GM21367 (cell line): ENCODE measurements around the gene TNPO2.
"Not testable (repeated sequence)": the region's sequence is repeated elsewhere in the genome, so short reads cannot be mapped to it uniquely, and the experiment has no call there.

ENCODE experiments used
- ATAC-seq: cut with Tn5 transposase; IDR thresholded peaks from one replicate; pipeline ENCODE4 v1.9.1; 2021; ENCODE audit not compliant: unreplicated experiment

TNPO2 gene

DNA sequence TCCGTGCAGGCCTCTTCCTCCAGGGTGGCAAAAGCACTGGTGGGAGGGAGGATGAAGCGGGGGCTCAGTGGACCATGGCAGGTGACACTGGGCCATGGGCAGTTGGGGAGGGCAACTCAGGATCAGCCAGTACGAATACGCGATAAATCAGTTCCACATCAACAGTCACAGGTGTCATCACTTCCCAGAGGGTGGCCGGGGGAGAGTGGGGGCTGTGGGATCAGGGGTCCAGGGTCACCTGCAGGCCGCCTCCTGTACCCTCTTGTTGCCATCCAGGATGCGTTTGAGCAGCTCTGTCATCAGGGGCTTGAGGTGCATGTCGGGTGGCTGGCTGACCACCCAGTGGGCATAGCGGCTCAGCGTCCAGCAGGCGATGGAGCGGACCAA lies 17.4 kb downstream of the TNPO2 start:
- no peak for ATAC-seq

DNA sequence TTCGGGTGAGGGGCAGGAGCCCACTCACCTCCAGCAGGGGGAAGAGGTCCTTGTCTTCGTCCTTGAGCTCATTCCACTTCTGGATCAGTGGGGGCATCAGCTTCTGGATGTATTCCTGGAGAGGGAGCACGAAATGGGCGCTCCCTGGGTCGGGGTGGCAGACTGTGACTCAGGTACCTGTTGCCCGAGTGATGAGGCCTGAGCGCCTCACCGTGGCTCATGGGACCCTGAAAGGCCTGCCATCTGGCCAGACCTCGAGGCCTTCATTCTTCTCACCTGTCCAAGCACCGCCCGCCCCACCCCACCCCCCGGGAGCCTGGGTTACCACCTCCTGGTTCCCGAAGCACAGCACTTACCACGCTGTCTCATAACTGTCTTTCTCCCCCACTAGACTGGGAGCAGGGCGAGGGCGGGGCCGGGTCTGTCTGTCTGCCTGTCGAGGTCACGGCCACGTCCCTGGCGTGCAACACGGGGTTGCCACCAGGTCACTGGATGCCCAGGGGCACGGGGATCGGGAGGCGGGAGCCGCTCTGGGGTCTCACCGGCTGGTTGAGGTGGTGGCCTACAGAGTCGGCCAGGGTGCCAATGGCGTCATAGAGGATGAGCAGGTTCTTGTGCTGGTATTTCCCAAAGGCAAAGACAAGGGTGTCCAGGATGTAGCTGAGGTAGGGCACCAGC lies 17.9 kb downstream of the TNPO2 start:
- ATAC-seq, result no peak

DNA sequence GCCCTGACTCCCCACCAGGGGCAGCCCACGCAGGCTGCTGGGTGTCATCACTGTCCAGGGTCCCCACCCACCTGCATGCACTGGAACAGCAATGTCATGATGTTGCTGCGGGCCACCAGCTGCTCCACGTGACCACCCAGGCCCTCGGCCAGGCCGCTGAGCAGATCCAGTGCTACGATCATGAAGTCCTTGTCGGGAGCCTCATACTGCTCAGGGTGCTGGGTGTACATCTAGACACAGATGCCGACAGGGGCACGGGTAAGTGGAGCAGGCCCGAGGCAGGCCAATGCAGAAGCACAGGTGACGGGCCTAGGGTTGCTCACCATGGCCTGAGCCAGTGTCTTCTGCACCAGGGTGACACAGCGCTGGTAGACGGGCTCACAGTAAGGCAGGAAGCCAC lies 18.6 kb downstream of the TNPO2 start:
- ATAC-seq, result no peak

DNA sequence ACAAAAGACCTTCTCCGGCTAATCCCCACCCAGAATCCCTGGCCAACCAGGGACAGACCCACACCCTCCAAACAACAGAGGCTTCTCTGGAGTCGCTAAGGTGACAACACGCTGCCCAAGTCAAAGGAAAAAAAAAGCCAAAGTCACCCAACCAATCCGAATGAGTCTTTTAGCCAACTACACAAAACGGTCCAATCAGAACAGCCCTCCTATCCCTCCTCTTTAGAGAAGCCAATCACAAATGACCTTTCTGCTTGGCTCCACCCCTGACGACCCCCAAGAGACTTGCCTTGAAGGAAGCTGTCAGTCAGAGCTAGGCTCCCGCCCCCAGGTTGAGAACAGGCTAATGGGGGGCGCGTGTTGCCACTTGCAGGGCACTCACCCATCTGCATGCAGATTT lies 20.7 kb downstream of the TNPO2 start:
- no peak for ATAC-seq

DNA sequence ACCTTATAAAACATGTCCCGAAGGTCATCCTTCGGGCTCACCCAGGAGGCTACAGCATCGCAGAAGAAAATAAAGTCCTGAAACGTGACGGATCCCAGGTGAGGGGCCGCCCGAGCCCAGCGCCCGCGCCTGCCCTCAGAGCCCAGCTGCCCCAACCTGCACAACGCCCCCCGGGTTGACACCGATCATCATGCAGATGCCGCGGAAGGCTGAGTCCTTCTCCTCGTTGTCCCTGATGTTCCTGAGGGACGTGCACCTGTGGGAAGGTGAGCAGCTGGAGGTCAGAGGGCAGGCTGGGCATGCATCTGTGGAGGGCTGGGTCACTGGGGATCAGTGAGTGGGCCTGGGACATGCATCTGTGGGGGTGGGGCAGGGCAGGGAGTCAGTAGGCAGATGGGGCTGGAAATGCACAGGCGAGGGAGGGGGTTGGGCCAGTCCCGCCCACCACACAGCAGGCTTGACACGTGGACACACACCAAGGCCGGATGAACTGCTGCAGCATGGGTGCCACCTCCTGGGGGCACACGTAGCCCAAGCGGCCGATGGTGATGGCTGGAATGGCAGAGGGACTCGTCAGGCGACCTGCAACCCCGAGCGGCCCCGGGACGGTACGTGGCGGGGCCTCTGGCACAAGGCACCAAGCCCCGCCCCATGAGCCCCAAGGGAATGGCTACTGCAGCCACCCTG lies 22.0 kb downstream of the TNPO2 start:
- no peak for ATAC-seq

DNA sequence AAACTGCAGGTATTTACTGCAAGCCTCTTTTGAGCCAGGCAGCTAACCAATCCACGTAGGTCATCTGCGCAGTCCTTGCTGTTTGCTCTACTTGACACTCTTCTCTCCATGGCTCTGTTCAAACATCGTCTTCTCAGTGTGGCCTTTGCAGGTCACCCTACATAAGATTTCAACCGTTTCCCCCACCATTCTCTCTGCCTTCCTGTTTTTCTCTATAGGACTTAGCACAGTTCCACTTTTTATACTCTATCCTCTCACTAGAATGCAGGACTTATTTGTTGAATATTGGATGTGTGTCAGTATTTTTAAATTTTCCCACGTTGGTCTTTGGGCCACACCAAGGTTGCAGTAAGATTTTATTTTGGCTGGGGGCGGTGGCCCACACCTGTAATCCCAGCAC lies 25.6 kb downstream of the TNPO2 start:
- ATAC-seq, result no peak

DNA sequence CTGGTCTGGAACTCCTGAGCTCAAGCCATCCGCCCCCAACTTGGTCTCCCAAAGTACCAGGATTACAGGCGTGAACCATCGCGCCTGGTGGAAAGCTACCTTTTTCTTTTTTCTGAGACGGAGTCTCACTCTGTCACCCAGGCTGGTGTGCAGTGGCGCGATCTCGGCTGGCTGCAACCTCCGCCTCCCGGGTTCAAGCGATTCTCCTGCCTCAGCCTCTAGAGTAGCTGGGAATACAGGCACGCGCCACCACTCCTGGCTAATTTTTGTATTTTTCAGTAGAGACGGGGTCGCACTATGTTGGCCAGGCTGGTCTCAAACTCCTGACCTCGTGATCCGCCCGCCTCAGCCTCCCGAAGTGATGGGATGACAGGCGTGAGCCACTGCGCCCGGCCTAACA lies 26.3 kb downstream of the TNPO2 start:
- not testable (repeated sequence) for ATAC-seq

DNA sequence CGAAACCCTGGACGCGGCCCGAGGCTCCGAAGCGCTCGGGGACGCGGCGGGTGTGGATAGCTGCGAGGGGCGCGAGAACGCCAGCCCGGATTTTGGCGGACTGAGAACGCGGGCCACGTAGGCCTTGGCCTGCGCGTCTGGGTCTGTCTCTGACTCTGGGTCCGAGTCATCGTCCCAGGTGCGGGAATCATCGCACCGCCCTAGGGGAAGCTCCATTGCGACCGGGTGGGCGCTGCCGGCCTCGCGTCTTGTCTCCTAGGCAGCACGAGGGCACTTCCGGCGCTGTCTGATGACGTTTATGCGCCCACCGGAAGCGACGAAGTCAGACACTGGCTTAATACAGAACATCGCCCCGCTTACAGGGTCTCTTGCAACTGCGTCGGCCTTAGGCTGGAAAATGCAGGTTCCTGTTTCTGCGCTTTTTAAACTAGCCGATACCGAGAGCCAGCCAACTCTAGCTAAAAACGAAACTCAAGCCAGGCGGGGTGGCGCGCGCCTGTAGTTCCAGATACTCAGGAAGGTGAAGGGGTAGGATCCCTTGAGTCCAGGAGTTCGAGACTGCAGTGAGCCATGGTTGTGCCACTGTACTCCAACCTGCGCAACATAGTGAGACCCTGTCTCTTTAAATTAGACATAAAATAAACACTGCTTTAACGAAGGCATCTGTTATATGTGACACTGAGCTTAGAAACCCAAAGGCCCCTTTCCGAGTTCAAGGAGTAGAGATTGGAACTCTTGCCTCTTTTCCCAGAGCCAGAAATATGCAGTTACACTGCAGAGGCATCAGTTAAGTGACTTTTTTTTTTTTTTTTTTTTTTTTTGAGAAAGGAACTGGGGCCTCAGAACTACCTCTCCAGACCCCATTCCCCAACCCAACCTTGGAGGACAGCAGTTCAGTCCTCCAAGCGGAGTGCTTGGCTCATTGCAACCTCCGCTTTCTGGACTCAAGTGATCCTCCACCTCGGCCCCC lies 27.1 kb downstream of the TNPO2 start, which contains the start of gene FBXW9:
Gene FBXW9, minus strand, starts transcription at position 266 of the 970 bp plus-strand sequence. Its CDS starts 50 bp downstream, at position 216.
- peak; percentile 55 for ATAC-seq

DNA sequence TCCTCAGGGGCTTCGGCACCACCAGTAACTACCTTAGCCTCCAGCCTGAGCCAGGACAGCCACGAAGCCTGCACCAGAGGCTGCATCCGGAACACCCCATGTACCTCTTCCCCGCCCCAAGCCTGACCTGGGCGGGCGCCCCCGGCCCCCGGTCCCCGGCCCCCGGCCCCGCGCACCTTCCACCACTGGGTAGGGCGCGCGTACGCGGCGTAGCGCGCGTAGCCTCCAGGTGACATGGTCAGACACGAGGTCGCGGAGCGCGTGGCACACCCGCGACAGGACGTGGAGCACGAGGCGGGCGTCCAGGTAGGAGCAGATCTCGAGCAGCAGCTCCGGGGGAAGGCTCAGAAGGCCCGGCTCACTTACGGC lies 27.8 kb downstream of the TNPO2 start:
- no peak for ATAC-seq

DNA sequence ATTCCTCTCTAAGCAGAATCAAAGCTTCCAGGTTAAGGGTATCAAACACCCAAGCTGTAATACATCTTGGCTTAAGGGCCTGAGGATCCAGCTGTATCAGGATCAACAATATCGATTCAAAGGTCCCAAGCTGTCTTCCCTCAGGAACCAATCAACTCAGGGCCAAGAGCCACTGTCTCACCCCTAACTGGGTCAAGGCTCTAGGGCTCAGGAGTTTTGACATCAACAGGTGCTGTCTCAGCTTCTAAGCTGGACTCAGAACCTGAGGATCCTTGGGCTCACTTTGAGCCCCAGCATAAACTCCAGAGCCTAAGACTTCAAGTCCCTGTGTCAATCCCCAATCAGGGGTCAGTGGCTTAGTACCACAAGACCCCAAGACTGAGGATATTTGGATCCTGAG lies 28.2 kb downstream of the TNPO2 start:
- ATAC-seq, result no peak

DNA sequence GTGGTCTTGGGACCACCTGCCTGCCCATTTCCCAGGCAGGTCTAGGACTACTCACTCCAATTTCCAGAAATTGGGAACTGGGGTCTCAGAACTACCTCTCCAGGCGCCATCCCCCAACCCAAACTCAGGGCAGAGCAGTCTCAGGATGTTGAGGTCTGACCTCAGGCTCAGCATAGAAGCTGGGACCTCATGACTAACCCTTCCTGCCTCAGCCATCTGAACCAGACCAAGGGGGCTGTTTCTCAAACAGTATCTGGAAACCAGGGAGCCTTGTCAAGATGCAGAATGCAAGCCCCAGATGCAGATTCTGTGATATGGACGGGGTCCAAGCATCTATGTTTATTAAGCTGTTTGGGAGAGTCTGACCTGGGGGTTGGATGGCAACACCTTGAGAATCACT lies 28.6 kb downstream of the TNPO2 start:
- ATAC-seq, result no peak

DNA sequence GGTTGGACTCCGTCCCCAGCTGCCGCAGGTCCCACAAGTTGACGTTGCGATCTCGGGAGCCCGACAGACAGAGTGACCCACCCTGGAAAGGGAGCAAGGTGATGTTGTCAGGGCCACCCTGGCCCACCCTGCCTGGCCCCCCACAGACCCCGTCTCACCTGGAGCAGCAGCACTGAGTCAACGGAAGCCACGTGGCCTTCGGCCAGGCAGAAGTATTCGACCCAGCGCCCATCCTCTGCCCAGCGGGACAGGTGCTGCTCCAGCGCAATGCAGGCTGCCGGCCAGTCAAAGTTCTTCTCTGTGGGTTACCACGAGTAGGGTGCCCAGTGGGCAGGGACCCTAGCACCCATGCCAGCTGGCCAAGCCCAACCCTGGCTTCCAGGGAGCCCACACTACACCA lies 29.1 kb downstream of the TNPO2 start:
- ATAC-seq, result no peak

DNA sequence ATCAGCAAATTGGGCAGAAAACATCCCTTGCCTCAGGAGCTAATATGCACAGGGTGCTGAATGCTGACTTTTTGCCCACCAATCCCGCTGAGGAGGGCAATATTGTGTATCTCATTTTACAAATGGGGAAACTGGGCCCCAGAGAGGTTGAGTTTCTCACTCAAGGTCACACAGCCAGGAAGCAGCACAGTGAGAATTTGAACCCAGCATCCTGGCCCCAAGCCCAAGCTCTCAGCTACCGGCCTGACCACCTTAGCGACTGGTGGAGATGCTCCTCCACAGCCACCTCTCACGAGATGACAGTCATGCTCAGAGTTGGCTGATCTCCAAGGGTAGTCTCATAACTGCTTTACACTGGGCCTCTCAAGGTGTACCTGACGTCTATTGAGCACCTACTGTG lies 30.8 kb downstream of the TNPO2 start:
- no peak for ATAC-seq

DNA sequence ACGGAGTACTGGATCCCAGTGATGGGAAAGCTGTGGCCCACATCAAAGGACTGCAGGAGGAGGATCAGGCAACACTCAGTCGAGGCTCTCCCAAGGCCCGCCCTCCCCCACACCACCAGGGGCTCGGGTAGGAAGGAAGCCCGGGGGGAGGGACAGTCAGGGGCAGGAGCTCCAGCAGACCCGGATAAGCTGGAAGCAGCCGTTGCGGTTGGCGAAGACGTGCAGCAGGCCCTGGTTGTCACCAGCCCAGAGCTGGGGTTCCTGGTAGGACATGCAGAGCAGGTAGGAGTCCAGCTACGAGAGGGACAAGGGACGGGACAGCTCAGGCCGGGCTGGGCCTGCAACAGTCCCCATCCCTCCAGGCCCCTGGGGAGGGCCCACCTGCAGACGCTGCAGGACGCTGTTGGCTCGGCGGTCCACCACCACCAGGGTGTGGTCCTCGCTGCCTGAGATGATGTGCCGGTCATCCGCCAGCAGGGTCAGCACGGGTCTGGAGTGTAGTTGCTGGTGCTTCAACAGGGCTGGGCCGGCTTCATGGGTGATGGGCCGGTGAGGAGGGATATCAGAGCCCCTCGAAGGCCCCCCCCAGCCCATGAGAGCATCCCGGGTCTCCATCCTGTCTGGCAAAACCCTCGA lies 34.0 kb downstream of the TNPO2 start:
- no peak for ATAC-seq

DNA sequence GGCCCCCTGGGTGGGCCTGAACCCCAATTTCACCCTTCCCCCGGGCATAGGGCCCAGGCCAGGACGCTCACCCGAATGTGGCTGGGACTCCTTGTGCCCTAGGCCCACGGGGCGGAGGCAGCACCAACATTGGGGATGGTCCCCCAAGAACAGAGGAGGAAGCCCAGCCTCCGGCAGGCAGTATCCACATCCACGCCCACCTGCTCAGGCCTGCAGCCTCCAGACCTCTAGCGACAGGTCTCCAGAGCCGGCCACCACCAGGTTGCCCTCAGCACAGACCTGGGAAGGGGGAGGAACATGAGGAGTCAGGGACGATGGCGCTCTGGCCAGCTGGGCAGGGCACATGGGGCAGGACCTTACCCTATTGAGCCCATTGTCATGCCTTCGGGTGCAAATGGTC lies 34.7 kb downstream of the TNPO2 start:
- ATAC-seq, result no peak

DNA sequence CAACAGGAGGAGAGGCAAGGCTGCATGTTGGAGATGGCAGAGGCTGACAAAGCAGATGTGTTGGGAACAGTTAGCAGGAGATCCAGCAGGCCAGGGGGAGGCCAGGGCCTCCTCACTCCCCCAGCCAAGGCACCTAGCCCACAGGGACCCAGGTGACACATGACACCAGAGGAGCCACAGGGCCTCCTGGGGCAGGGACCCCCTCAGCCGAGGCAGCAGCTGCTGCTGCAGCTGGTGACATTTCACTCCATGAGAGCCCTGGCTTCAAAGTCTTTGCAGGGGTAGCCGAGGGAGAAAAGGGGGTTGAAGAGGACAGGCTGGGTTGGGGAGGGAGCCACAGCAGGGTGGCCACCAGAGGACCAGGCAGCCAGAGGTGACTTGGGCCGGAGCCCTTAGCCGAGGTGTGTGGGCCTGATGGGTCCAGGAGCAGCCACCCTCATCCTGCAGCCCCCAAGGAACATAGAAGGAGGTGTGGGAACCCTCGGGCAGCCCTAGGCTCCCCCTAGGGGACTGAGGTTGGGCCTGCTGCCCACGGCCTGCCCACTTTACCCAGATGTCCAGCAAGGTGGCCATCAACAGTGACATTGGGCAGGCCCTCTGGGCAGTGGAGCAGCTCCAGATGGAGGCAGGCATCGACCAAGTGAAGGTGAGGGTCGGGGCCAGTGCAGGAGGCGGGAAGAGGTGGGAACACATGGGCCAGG lies 36.1 kb downstream of the TNPO2 start, which contains the start of gene GNG14:
Gene GNG14, plus strand, starts transcription at position 503 of the 701 bp plus-strand sequence. Its CDS starts 51 bp downstream, at position 554.
- no peak for ATAC-seq

DNA sequence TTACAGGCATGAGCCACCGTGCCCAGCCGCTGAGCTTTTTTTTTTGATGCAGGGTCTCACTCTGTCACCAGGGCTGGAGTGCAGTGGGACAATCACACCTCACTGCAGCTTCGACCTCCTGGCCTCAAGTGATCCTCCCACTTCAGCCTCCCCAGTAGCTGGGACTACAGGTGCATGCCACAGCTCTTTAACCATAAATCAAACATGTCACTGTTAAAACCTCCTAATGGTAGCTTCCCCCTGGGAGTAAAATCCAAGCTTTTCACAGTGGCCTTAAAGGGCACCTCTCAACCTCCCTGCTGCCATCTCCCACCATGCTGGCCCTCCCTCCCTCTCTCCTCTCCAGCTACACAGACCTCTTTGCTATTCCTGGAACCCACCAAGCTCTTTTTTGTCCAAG lies 37.9 kb downstream of the TNPO2 start:
- ATAC-seq, result no peak

DNA sequence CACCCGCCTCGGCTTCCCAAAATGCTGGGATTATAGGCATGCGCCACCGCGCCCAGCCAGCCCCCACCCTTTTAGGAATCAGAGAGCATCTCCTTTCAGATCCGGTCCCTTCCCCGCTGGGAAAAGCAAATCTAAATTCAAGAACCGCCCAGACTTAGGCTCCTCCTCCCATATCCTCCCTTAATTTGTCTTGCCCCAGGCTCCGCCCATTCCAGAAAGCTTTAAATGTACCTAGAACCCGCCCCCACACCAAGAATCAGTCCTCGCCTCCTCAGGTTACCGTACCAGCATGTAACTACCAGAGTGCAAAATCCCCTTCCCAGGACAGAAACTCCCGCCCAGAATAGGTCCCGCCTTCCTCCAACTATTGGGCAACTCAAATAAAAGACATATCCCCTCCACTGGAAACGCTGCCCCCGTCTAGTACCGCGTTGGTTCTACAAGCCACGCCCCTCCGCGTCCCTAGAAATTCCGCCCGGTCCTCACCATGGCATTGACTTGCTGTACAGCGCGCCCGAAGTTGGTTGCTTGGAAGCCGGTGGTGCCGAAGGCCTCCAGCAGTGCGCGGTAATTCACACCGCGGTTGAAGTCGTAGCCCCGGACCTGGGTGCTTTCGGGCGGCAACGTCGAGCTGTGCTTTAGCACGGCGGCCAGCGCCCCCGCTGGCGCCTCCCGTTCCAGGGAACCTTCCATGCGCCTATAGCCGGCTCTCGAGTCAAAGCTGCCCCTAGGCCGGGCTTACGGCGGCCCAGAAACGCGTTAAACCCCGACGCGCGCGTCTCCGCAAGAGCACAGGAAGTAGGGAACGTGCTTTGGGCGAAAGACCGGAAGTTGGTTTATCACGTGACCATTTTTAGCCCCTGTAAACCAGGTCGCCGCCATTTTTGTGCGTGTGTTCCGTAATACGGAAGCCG lies 42.4 kb downstream of the TNPO2 start, which contains the start of gene DHPS:
Gene DHPS, minus strand, starts transcription at position 807 of the 914 bp plus-strand sequence. Its CDS starts 114 bp downstream, at position 693.
- ATAC-seq, result peak; percentile 59

DNA sequence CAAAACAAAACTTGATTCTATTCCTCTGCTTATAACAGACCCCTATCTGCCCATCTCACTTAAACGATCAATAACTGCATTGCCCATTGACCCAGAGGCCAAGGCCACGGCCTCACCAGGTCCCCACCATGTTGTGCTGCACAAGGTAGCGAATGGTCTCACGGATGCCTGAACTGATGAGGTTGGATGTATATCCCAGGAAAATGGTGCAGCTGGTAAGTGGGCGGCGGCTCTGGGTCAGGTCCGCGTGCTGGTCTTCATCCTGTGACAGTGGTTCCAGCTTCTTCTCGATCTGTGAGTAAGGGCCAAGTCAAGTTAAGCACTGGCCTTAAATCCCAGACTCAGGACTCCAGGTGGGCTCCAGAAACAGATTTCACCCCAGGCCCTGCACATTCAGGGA lies 43.7 kb downstream of the TNPO2 start:
- ATAC-seq, result no peak
